OCI-LY1 (cell line): Measurements from ENCODE around the gene CREB3L1.
"Not testable (repeated sequence)": the region's sequence is repeated elsewhere in the genome, so short reads cannot be mapped to it uniquely, and the experiment has no call there.

Experiments
- H2AFZ ChIP-seq: fragments of 200-600 bp; sonication (generic), shearing (Covaris generic); 2 replicates; pipeline ENCODE4 v1.6.0; 2014; ENCODE audit warnings: antibody characterized with exemption, mild to moderate bottlenecking, low read length
- H3F3A ChIP-seq: fragments of 200-600 bp; sonication (generic), shearing (Covaris generic); 2 replicates; pipeline ENCODE4 v1.6.0; 2014; ENCODE audit warnings: mild to moderate bottlenecking, antibody characterized with exemption, low read length, moderate library complexity; ENCODE audit not compliant: insufficient read depth
- H3K27ac ChIP-seq: fragments of 200-600 bp; sonication (generic); 2 replicates; pipeline ENCODE4 v1.5.1; 2014; ENCODE audit warnings: low read length, mixed run types, mild to moderate bottlenecking, low read depth; ENCODE audit not compliant: poor library complexity, severe bottlenecking
- H3K27me3 ChIP-seq: fragments of 200-600 bp; sonication (generic); 2 replicates; pipeline ENCODE4 v1.6.0; 2014; ENCODE audit warnings: antibody characterized with exemption, mild to moderate bottlenecking, low read length, moderate library complexity; ENCODE audit not compliant: insufficient read depth
- H3K36me3 ChIP-seq: fragments of 200-600 bp; sonication (generic); 2 replicates; pipeline ENCODE4 v1.6.1; 2014; ENCODE audit warnings: mild to moderate bottlenecking, antibody characterized with exemption, low read length, moderate library complexity, mixed read lengths; ENCODE audit not compliant: insufficient read depth
- H3K4me1 ChIP-seq: fragments of 200-600 bp; sonication (generic); 2 replicates; pipeline ENCODE4 v1.5.1; 2014; ENCODE audit warnings: mild to moderate bottlenecking, low read length, moderate library complexity; ENCODE audit not compliant: insufficient read depth, severe bottlenecking
- H3K4me2 ChIP-seq: fragments of 200-600 bp; sonication (generic), shearing (Covaris generic); 2 replicates; pipeline ENCODE4 v1.6.1; 2014; ENCODE audit warnings: low read length
- H3K4me3 ChIP-seq: fragments of 200-600 bp; sonication (generic); 2 replicates; pipeline ENCODE4 v1.5.1; 2014; ENCODE audit warnings: low read length, low read depth, mild to moderate bottlenecking, mixed read lengths; ENCODE audit not compliant: poor library complexity, severe bottlenecking
- H3K79me2 ChIP-seq: fragments of 200-600 bp; shearing (Covaris generic); 2 replicates; pipeline ENCODE4 v1.6.1; 2016; ENCODE audit warnings: mixed run types, low read length, mixed read lengths; ENCODE audit not compliant: insufficient read depth
- H3K9ac ChIP-seq: fragments of 200-600 bp; sonication (generic), shearing (Covaris generic); 2 replicates; pipeline ENCODE4 v1.6.1; 2014; ENCODE audit warnings: mild to moderate bottlenecking, low read length, mixed read lengths
- H3K9me2 ChIP-seq: fragments of 200-600 bp; sonication (generic), shearing (Covaris generic); 2 replicates; pipeline ENCODE4 v1.6.1; 2014; ENCODE audit warnings: low read depth, mild to moderate bottlenecking, low read length, mixed read lengths
- H3K9me3 ChIP-seq: fragments of 200-600 bp; shearing (Covaris generic); 2 replicates; pipeline ENCODE4 v1.6.1; 2014; ENCODE audit warnings: low read length, mixed read lengths
- H4K20me1 ChIP-seq: fragments of 200-600 bp; sonication (generic), shearing (Covaris generic); 2 replicates; pipeline ENCODE4 v1.6.0; 2016; ENCODE audit warnings: mild to moderate bottlenecking, low read length; ENCODE audit not compliant: insufficient read depth
- CTCF ChIP-seq: fragments of 200-600 bp; sonication (generic), shearing (Covaris generic); IDR thresholded peaks from 2 replicates; pipeline ENCODE4 v1.5.1; 2017; ENCODE audit warnings: mild to moderate bottlenecking, antibody characterized with exemption, low read length, moderate library complexity, mixed read lengths
- EZH2 ChIP-seq: fragments of 200-600 bp; sonication (generic), shearing (Covaris generic); IDR thresholded peaks from 2 replicates; pipeline ENCODE4 v1.8.0; 2017; ENCODE audit warnings: borderline replicate concordance, mixed run types, mild to moderate bottlenecking, antibody characterized with exemption, low read length, moderate library complexity, mixed read lengths

Gene CREB3L1

GRCh38 chr11:46299451-46299961 is 22.0 kb downstream of the CREB3L1 start:
- Histone ChIP-seq H3K4me2 (no peak overlapping the region), H3K79me2 (no peaks in the 10 kb centered on the region), H3K27ac (no peak overlapping the region), H4K20me1 (no peaks in the 10 kb centered on the region), H3K9me2 (no peaks in the 10 kb centered on the region), H3K9ac (no peak overlapping the region), H3K4me1 (peaks cover 20% of the 10 kb centered on the region), H3K36me3 (no peaks in the 10 kb centered on the region), H3K27me3 (0 out of 2 replicates have a peak, but pooled peaks cover 4% of the 10 kb centered on the region), H3K4me3 (no peak overlapping the region), H3K9me3 (no peaks in the 10 kb centered on the region), H3F3A (no peaks in the 10 kb centered on the region), H2AFZ (no peak overlapping the region)
- TF ChIP-seq EZH2 (no peak), CTCF (no peak; the same call in 1 of the 2 replicates)

GRCh38 chr11:46300270-46300669 is 22.8 kb downstream of the CREB3L1 start:
- Histone ChIP-seq H3K27me3 (0 out of 2 replicates have a peak, but pooled peaks cover 4% of the 10 kb centered on the region), H3K9ac (no peak overlapping the region), H3K4me3 (no peak overlapping the region), H3K27ac (no peak overlapping the region), H3F3A (no peaks in the 10 kb centered on the region), H4K20me1 (no peaks in the 10 kb centered on the region), H3K79me2 (no peaks in the 10 kb centered on the region), H3K9me2 (no peaks in the 10 kb centered on the region), H3K36me3 (no peaks in the 10 kb centered on the region), H2AFZ (no peak overlapping the region), H3K9me3 (no peaks in the 10 kb centered on the region), H3K4me1 (peaks cover 17% of the 10 kb centered on the region), H3K4me2 (no peak overlapping the region)
- TF ChIP-seq CTCF = no peak
- TF ChIP-seq EZH2 = no peak

- no peak overlapping the region for H3K9ac ChIP-seq
- H3K9me3 ChIP-seq = no peaks in the 10 kb centered on the region
- 0 out of 2 replicates have a peak, but pooled peaks cover 4% of the 10 kb centered on the region for H3K27me3 ChIP-seq
- H2AFZ ChIP-seq = no peak overlapping the region
- TF ChIP-seq EZH2 = no peak
- no peak for TF ChIP-seq CTCF
- no peaks in the 10 kb centered on the region for H3K9me2 ChIP-seq
- no peak overlapping the region for H3K4me3 ChIP-seq
- no peaks in the 10 kb centered on the region for H3F3A ChIP-seq
- H3K27ac ChIP-seq = no peak overlapping the region
- H3K4me2 ChIP-seq = no peak overlapping the region
- H3K36me3 ChIP-seq = no peaks in the 10 kb centered on the region
- H3K4me1 ChIP-seq = peaks cover 9% of the 10 kb centered on the region
- no peaks in the 10 kb centered on the region for H4K20me1 ChIP-seq
- H3K79me2 ChIP-seq = no peaks in the 10 kb centered on the region
Measured at GRCh38 chr11:46302866-46303265, 25.4 kb downstream of the CREB3L1 start.

GRCh38 chr11:46304036-46304435 is 26.6 kb downstream of the CREB3L1 start:
- H3K4me2 ChIP-seq, H3F3A ChIP-seq, H3K4me1 ChIP-seq, H3K36me3 ChIP-seq, H3K27ac ChIP-seq, H3K9me2 ChIP-seq, H4K20me1 ChIP-seq, H3K9ac ChIP-seq, H3K4me3 ChIP-seq, H3K79me2 ChIP-seq, H3K9me3 ChIP-seq, H2AFZ ChIP-seq, H3K27me3 ChIP-seq: not testable (repeated sequence)
